ENCODE results near the gene FBN2. TPM values are rescaled to one million over a fixed set of nuclear protein-coding genes. Genes with fewer than 3 reads are reported as not detected.
A peak's percentile ranks its signal among the peaks of the same experiment; 100 is the strongest.

FBN2 gene
- total RNA-seq, 1 experiment from 2014 or later: 0.42 TPM

- ChIA-PET CTCF (no interaction called here), RAD21 (ENCODE audit: low non-redundant PET in 1 of 2, low total read pairs in 2 of 2, uncharacterized antibody in 2 of 2, unreplicated experiment in 2 of 2) (no interaction called here), POLR2A (no interaction called here)
- DNase-seq (ENCODE audit: low read depth, low spot score): peak; percentile 8
- Histone ChIP-seq H3K9me2 (ENCODE audit: insufficient read depth) (no peaks in the 10 kb centered on the region), H3K9ac (ENCODE audit: low read length) (no peak overlapping the region), H3K27me3 (ENCODE audit: insufficient read depth, low read length) (no peaks in the 10 kb centered on the region), H3K4me1 (ENCODE audit: control insufficient read depth in 1 of 2, insufficient read depth in 2 of 2, low read length in 2 of 2) (peaks cover 0 to 8% of the 10 kb centered on the region in 2 experiments; a peak in 1 of 4 replicates), H3K4me3 (replicated peaks in 1 of 2; ENCODE audit: low read depth in 1 of 2, low read length in 2 of 2) (no peak overlapping the region), H4K20me1 (ENCODE audit: insufficient read depth) (no peaks in the 10 kb centered on the region), H3K27ac (ENCODE audit: low read depth, low read length) (no peak overlapping the region), H3K36me3 (ENCODE audit: control insufficient read depth in 1 of 2, insufficient read depth in 2 of 2, low read length in 2 of 2) (no peaks in the 10 kb centered on the region), H3K4me2 (ENCODE audit: low read length) (peak overlapping the region; percentile 28; the same call in 1 of the 2 replicates), H3K79me2 (ENCODE audit: insufficient read depth, low read length) (no peaks in the 10 kb centered on the region), H3K9me3 (ENCODE audit: control insufficient read depth in 1 of 2, insufficient read depth in 1 of 2, low read depth in 1 of 2, low read length in 2 of 2) (no peaks in the 10 kb centered on the region), H2AFZ (ENCODE audit: low read depth, low read length, poor library complexity, severe bottlenecking) (peak overlapping the region; percentile 96)
- no TSS peak for BruUV-seq (replicated peaks)
- intact Hi-C loops (cut with micrococcal nuclease): no loop called here
- peak; percentile 36; the same call in 1 of the 2 replicates for ATAC-seq
- no peak for TF ChIP-seq ATF3 (IDR thresholded peaks at IDR 0.05)
- no peak for TF ChIP-seq YY1 (IDR thresholded peaks at IDR 0.05; ENCODE audit: extremely low read depth, insufficient replicate concordance, low read depth, low read length)
- no peak for TF ChIP-seq POLR2A (IDR thresholded peaks at IDR 0.05; ENCODE audit: borderline replicate concordance, extremely low read depth, insufficient read depth, insufficient read length)
- TF ChIP-seq MAX (IDR thresholded peaks at IDR 0.05): no peak
- no peak for TF ChIP-seq EZH2phosphoT487 (IDR thresholded peaks at IDR 0.05; ENCODE audit: borderline replicate concordance)
- no peak for TF ChIP-seq POLR2AphosphoS5 (IDR thresholded peaks at IDR 0.05; ENCODE audit: low read depth, low read length)
- TF ChIP-seq ELF1 (IDR thresholded peaks at IDR 0.05; ENCODE audit: borderline replicate concordance, low read depth): no peak
- no peak for TF ChIP-seq CEBPB (IDR thresholded peaks at IDR 0.05; ENCODE audit: low read depth)
- no peak for TF ChIP-seq SP1 (IDR thresholded peaks at IDR 0.05; ENCODE audit: low read depth)
Measured at GRCh38 chr5:128349044-128349858, 188.8 kb downstream of the FBN2 start.

GRCh38 chr5:128346038-128346437 lies 192.0 kb downstream of the FBN2 start:
- no TSS peak for BruUV-seq (replicated peaks)
- ChIA-PET CTCF (no interaction called here), RAD21 (ENCODE audit: low non-redundant PET in 1 of 2, low total read pairs in 2 of 2, uncharacterized antibody in 2 of 2, unreplicated experiment in 2 of 2) (no interaction called here), POLR2A (no interaction called here)
- Histone ChIP-seq H3K9me2 (ENCODE audit: insufficient read depth) (no peaks in the 10 kb centered on the region), H3K9ac (ENCODE audit: low read length) (no peak overlapping the region), H3K79me2 (ENCODE audit: insufficient read depth, low read length) (no peaks in the 10 kb centered on the region), H3K9me3 (ENCODE audit: control insufficient read depth in 1 of 2, insufficient read depth in 1 of 2, low read depth in 1 of 2, low read length in 2 of 2) (no peaks in the 10 kb centered on the region), H3K4me3 (replicated peaks in 1 of 2; ENCODE audit: low read depth in 1 of 2, low read length in 2 of 2) (no peak overlapping the region), H2AFZ (ENCODE audit: low read depth, low read length, poor library complexity, severe bottlenecking) (no peak overlapping the region), H4K20me1 (ENCODE audit: insufficient read depth) (no peaks in the 10 kb centered on the region), H3K4me1 (ENCODE audit: control insufficient read depth in 1 of 2, insufficient read depth in 2 of 2, low read length in 2 of 2) (peaks cover 0 to 8% of the 10 kb centered on the region in 2 experiments; a peak in 1 of 4 replicates), H3K27ac (ENCODE audit: low read depth, low read length) (no peak overlapping the region), H3K27me3 (ENCODE audit: insufficient read depth, low read length) (no peaks in the 10 kb centered on the region), H3K36me3 (ENCODE audit: control insufficient read depth in 1 of 2, insufficient read depth in 2 of 2, low read length in 2 of 2) (no peaks in the 10 kb centered on the region), H3K4me2 (ENCODE audit: low read length) (no peak overlapping the region)
- ATAC-seq (no peak), DNase-seq (ENCODE audit: low read depth, low spot score) (no peak)
- intact Hi-C loops (cut with micrococcal nuclease): no loop called here
- TF ChIP-seq RAD21 (IDR thresholded peaks at IDR 0.05; ENCODE audit: low read depth): no peak
- no peak for TF ChIP-seq ZBTB33 (IDR thresholded peaks at IDR 0.05; ENCODE audit: extremely low read depth, insufficient replicate concordance, low read length)
- TF ChIP-seq ATF3 (IDR thresholded peaks at IDR 0.05): no peak
- TF ChIP-seq MAX (IDR thresholded peaks at IDR 0.05): no peak
- TF ChIP-seq JUND (IDR thresholded peaks at IDR 0.05): no peak
- TF ChIP-seq TCF7L2 (IDR thresholded peaks at IDR 0.05; ENCODE audit: borderline replicate concordance, extremely low read depth, insufficient read depth, insufficient read length): no peak
- TF ChIP-seq ZNF274 (IDR thresholded peaks at IDR 0.05; ENCODE audit: low read depth, low read length): no peak
- TF ChIP-seq EZH2 (IDR thresholded peaks at IDR 0.05): no peak
- TF ChIP-seq CBX3 (IDR thresholded peaks at IDR 0.05; ENCODE audit: low read depth): no peak
